H9 (cell line): ENCODE data around the gene FAM3A. TPM values are rescaled to one million over a fixed set of nuclear protein-coding genes. Genes with fewer than 3 reads are reported as not detected.
A peak's percentile ranks its signal among the peaks of the same experiment; 100 is the strongest.

Source experiments
- DNase-seq: peaks from one replicate; pipeline ENCODE4 v3.0.0-alpha.2; 2017
- H2AFZ ChIP-seq: one replicate; pipeline ENCODE4 v1.6.1; 2013; ENCODE audit warnings: mild to moderate bottlenecking, low read length, control low read depth, moderate library complexity
- H2AK5ac ChIP-seq: 2 replicates; pipeline ENCODE4 v1.6.1; 2013; ENCODE audit warnings: low read length, control low read depth, mixed read lengths; ENCODE audit not compliant: insufficient read length
- H2BK120ac ChIP-seq: one replicate; pipeline ENCODE4 v1.6.1; 2013; ENCODE audit warnings: low read depth, mild to moderate bottlenecking, low read length, control low read depth, inconsistent platforms; ENCODE audit not compliant: poor library complexity, severe bottlenecking
- H2BK12ac ChIP-seq: 2 replicates; pipeline ENCODE4 v1.6.1; 2013; ENCODE audit warnings: low read length, control low read depth, mixed read lengths, low read depth; ENCODE audit not compliant: insufficient read length
- H2BK15ac ChIP-seq: 2 replicates; pipeline ENCODE4 v1.6.1; 2013; ENCODE audit warnings: low read depth, low read length, control low read depth
- H2BK20ac ChIP-seq: one replicate; pipeline ENCODE4 v1.6.1; 2013; ENCODE audit warnings: low read depth, mild to moderate bottlenecking, low read length, control low read depth, inconsistent platforms; ENCODE audit not compliant: poor library complexity, severe bottlenecking
- H2BK5ac ChIP-seq: 2 replicates; pipeline ENCODE4 v1.6.1; 2013; ENCODE audit warnings: low read length, control low read depth, mixed read lengths; ENCODE audit not compliant: insufficient read length
- H3K14ac ChIP-seq: 2 replicates; pipeline ENCODE4 v1.6.1; 2013; ENCODE audit warnings: low read length, control low read depth; ENCODE audit not compliant: insufficient read depth
- H3K18ac ChIP-seq: 2 replicates; pipeline ENCODE4 v1.6.1; 2013; ENCODE audit warnings: low read depth, mild to moderate bottlenecking, mixed read lengths, low read length, control low read depth; ENCODE audit not compliant: insufficient read length
- H3K23ac ChIP-seq: 2 replicates; pipeline ENCODE4 v1.6.1; 2013; ENCODE audit warnings: low read length, control low read depth, mixed read lengths, low read depth; ENCODE audit not compliant: insufficient read length
- H3K23me2 ChIP-seq: 2 replicates; pipeline ENCODE4 v1.6.1; 2013; ENCODE audit warnings: low read depth, mild to moderate bottlenecking, mixed read lengths, low read length, control low read depth; ENCODE audit not compliant: insufficient read length, poor library complexity, severe bottlenecking
- H3K27ac ChIP-seq: 2 replicates; pipeline ENCODE4 v1.5.1; 2013; ENCODE audit warnings: low read length, control low read depth, mixed read lengths, low read depth; ENCODE audit not compliant: insufficient read length
- H3K27me3 ChIP-seq: 2 replicates; pipeline ENCODE4 v1.6.1; 2013; ENCODE audit warnings: low read length, control low read depth, inconsistent platforms; ENCODE audit not compliant: insufficient read depth
- H3K4ac ChIP-seq: 2 replicates; pipeline ENCODE4 v1.6.1; 2013; ENCODE audit warnings: low read depth, mild to moderate bottlenecking, control low read depth, inconsistent platforms, low read length, moderate library complexity
- H3K4me1 ChIP-seq: 2 replicates; pipeline ENCODE4 v1.6.1; 2013; ENCODE audit warnings: low read length, control low read depth, inconsistent platforms; ENCODE audit not compliant: insufficient read depth
- H3K4me2 ChIP-seq: 2 replicates; pipeline ENCODE4 v1.6.1; 2013; ENCODE audit warnings: low read length, control low read depth, mixed read lengths; ENCODE audit not compliant: insufficient read length, insufficient read depth
- H3K56ac ChIP-seq: 2 replicates; pipeline ENCODE4 v1.6.1; 2013; ENCODE audit warnings: low read depth, mild to moderate bottlenecking, mixed read lengths, low read length, control low read depth; ENCODE audit not compliant: insufficient read length
- H3K79me1 ChIP-seq: 2 replicates; pipeline ENCODE4 v1.6.1; 2013; ENCODE audit warnings: low read depth, mild to moderate bottlenecking, moderate library complexity, low read length, control low read depth, inconsistent platforms; ENCODE audit not compliant: insufficient read depth, poor library complexity, severe bottlenecking
- H3K79me2 ChIP-seq: 2 replicates; pipeline ENCODE4 v1.6.1; 2013; ENCODE audit warnings: low read length, control low read depth, inconsistent platforms; ENCODE audit not compliant: insufficient read depth
- H3K9ac ChIP-seq: 2 replicates; pipeline ENCODE4 v1.6.1; 2013; ENCODE audit warnings: low read length, control low read depth, mixed read lengths; ENCODE audit not compliant: insufficient read length; ENCODE audit errors: extremely low read depth
- H3K9me3 ChIP-seq: one replicate; pipeline ENCODE4 v1.6.1; 2013; ENCODE audit warnings: low read depth, low read length, inconsistent platforms; ENCODE audit not compliant: control insufficient read depth
- H3T11ph ChIP-seq: one replicate; pipeline ENCODE4 v1.6.1; 2013; ENCODE audit warnings: mild to moderate bottlenecking, low read length, control low read depth, inconsistent platforms
- H4K20me1 ChIP-seq: one replicate; pipeline ENCODE4 v1.6.1; 2013; ENCODE audit not compliant: control insufficient read depth, insufficient read length, insufficient read depth
- H4K5ac ChIP-seq: 2 replicates; pipeline ENCODE4 v1.6.1; 2013; ENCODE audit warnings: low read depth, mild to moderate bottlenecking, mixed read lengths, low read length, control low read depth; ENCODE audit not compliant: insufficient read length
- H4K8ac ChIP-seq: replicated peaks from 2 replicates; pipeline ENCODE4 v1.6.1; 2013; ENCODE audit warnings: low read length, control low read depth, mixed read lengths, low read depth; ENCODE audit not compliant: insufficient read length
- H4K91ac ChIP-seq: 2 replicates; pipeline ENCODE4 v1.6.1; 2013; ENCODE audit warnings: low read depth, mild to moderate bottlenecking, moderate library complexity, mixed read lengths, low read length, control low read depth; ENCODE audit not compliant: insufficient read length
- H3K27ac Mint-ChIP-seq, 3 experiments: 2 replicates in 2 of 3; 3 replicates in 1 of 3; pipeline ENCODE4 v1.8.0; 2020 to 2021; ENCODE audit warnings: mixed read lengths in 3 of 3, mild to moderate bottlenecking in 1 of 3, moderate library complexity in 1 of 3
- H3K27me3 Mint-ChIP-seq: 2 replicates; pipeline ENCODE4 v1.8.0; 2021; ENCODE audit warnings: low read depth, mild to moderate bottlenecking, moderate library complexity, mixed read lengths
- H3K36me3 Mint-ChIP-seq, 3 experiments: 2 replicates in 2 of 3; 3 replicates in 1 of 3; pipeline ENCODE4 v1.8.0; 2020 to 2021; ENCODE audit warnings: low read depth in 3 of 3, mixed read lengths in 3 of 3; ENCODE audit not compliant: insufficient read depth in 1 of 3
- H3K4me1 Mint-ChIP-seq, 2 experiments: 2 replicates each; pipeline ENCODE4 v1.8.0; 2020; ENCODE audit warnings: mixed read lengths in 2 of 2
- H3K4me3 Mint-ChIP-seq, 2 experiments: 2 replicates in 1 of 2; 3 replicates in 1 of 2; pipeline ENCODE4 v1.8.0; 2020 to 2021; ENCODE audit warnings: mild to moderate bottlenecking in 2 of 2, mixed read lengths in 2 of 2, moderate library complexity in 1 of 2
- H3K9me3 Mint-ChIP-seq, 2 experiments: 2 replicates in 1 of 2; 3 replicates in 1 of 2; pipeline ENCODE4 v1.8.0; 2020; ENCODE audit warnings: mild to moderate bottlenecking in 2 of 2, mixed read lengths in 2 of 2, moderate library complexity in 1 of 2
- WGBS: extraction: QIAGEN DNeasy Blood & Tissue Kit; methylation state at CpG from one replicate; pipeline ENCODE4 v1.1.7; 2013; ENCODE audit warnings: missing lambda C conversion rate, low lambda C conversion rate, mixed read lengths; ENCODE audit not compliant: insufficient read length; ENCODE audit errors: extremely low coverage; 5-methylcytosine and 5-hydroxymethylcytosine counted together
- total RNA-seq: library from RNA; stranded (reverse); gene quantifications from 2 replicates; pipeline ENCODE4 v1.2.1, GENCODE V29; 2021
- TF ChIP-seq, protein P1 (sequence below): fragments of 200-600 bp; sonication (generic); conservative IDR thresholded peaks from 3 replicates; pipeline ENCODE4 v1.8.0; 2021; ENCODE audit warnings: antibody characterized with exemption, mild to moderate bottlenecking

FAM3A gene
- total RNA-seq, 1 experiment from 2014 or later = 22.8 TPM

DNA sequence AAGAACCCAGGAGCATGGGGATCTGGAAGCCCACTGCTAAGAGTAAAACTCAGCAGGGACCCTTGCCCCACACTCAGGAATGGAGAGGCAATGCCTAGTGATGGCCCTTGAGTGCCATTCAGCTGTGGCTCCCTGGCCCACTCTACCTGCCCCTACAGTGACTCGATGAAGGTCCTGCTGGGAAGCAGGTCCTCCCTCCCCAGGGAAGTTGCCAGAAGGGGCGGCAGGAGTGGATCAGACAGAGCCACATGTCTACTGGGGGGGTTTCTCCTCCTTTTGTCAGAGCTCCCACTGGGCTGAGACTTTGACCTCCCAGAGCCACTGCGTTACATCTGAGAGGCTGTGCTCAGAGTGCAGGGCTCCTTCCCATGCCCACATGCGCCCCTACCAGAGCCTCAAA lies 26.9 kb downstream of the FAM3A start:
- DNase-seq = no peak
- no peak overlapping the region for H3K4me2 ChIP-seq
- no peak overlapping the region for H3K4ac ChIP-seq
- no peak overlapping the region for H2BK20ac ChIP-seq
- no peaks in the 10 kb centered on the region for H3K79me2 ChIP-seq
- TF ChIP-seq, protein P1, sequence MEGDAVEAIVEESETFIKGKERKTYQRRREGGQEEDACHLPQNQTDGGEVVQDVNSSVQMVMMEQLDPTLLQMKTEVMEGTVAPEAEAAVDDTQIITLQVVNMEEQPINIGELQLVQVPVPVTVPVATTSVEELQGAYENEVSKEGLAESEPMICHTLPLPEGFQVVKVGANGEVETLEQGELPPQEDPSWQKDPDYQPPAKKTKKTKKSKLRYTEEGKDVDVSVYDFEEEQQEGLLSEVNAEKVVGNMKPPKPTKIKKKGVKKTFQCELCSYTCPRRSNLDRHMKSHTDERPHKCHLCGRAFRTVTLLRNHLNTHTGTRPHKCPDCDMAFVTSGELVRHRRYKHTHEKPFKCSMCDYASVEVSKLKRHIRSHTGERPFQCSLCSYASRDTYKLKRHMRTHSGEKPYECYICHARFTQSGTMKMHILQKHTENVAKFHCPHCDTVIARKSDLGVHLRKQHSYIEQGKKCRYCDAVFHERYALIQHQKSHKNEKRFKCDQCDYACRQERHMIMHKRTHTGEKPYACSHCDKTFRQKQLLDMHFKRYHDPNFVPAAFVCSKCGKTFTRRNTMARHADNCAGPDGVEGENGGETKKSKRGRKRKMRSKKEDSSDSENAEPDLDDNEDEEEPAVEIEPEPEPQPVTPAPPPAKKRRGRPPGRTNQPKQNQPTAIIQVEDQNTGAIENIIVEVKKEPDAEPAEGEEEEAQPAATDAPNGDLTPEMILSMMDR = no peak
- H2BK15ac ChIP-seq = no peak overlapping the region
- H3K4me1 Mint-ChIP-seq = peaks cover 3 to 12% of the 10 kb centered on the region in 2 experiments; a peak in 3 of 4 replicates
- H3K23me2 ChIP-seq = no peaks in the 10 kb centered on the region
- H4K20me1 ChIP-seq = no peaks in the 10 kb centered on the region
- H3K9me3 ChIP-seq = peaks cover 40% of the 10 kb centered on the region
- H3K23ac ChIP-seq = no peak overlapping the region
- H3K27ac Mint-ChIP-seq = no peak overlapping the region
- no peak overlapping the region for H2BK120ac ChIP-seq
- no peak overlapping the region for H3K27ac ChIP-seq
- H3K36me3 Mint-ChIP-seq = peaks cover 3 to 16% (median 14%) of the 10 kb centered on the region in 3 experiments; a peak in 6 of 7 replicates
- H3K27me3 ChIP-seq = no peaks in the 10 kb centered on the region
- no peaks in the 10 kb centered on the region; the same call in 1 of the 2 replicates for H3K4me1 ChIP-seq
- no peak overlapping the region for H3K9ac ChIP-seq
- H3K9me3 Mint-ChIP-seq = peaks cover 60 to 68% of the 10 kb centered on the region in 2 experiments
- no peak overlapping the region for H3K56ac ChIP-seq
- peaks cover 5% of the 10 kb centered on the region; the same call in 1 of the 2 replicates for H3K27me3 Mint-ChIP-seq
- H3K18ac ChIP-seq = no peak overlapping the region
- H3K14ac ChIP-seq = no peak overlapping the region
- H3K79me1 ChIP-seq = no peaks in the 10 kb centered on the region
- no peak overlapping the region for H4K5ac ChIP-seq
- WGBS = no CpG with 5 or more reads among the region's 4 CpGs
- no peak overlapping the region for H3T11ph ChIP-seq
- no peak overlapping the region for H2BK5ac ChIP-seq
- no peak overlapping the region for H4K91ac ChIP-seq
- no peak overlapping the region for H2AFZ ChIP-seq
- no peak overlapping the region for H4K8ac ChIP-seq
- H2BK12ac ChIP-seq = no peak overlapping the region
- H2AK5ac ChIP-seq = no peak overlapping the region
- H3K4me3 Mint-ChIP-seq = peak overlapping the region in 1 of 2 experiments; percentile 80; a peak in 1 of 5 replicates
